A549 (cell line): Measurements from ENCODE around the gene TNPO3. TPM values are rescaled to one million over a fixed set of nuclear protein-coding genes. Genes with fewer than 3 reads are reported as not detected.

Source experiments
- ATAC-seq, 2 experiments: fragments of 200-7000 bp in 1 of 2; fragments of >200 bp in 1 of 2; cut with Nextera tagmentation in 1 of 2; cut with Tn5 transposase in 1 of 2; 3 replicates each; pipeline versions ENCODE4 v1.8.0 to v1.9.1; 2018 to 2020; ENCODE audit warnings: mild to moderate bottlenecking in 1 of 2, moderate library complexity in 1 of 2
- CTCF ChIA-PET: fragments of 300-600 bp; sonication (Branson Sonifier 250); formaldehyde crosslinking; extraction: SDS; loops from one replicate; lab custom pipeline; 2021; ENCODE audit warnings: antibody characterized with exemption, inconsistent platforms; lab: Yijun Ruan, JAX
- POLR2A ChIA-PET: fragments of 350-600 bp; formaldehyde crosslinking; extraction: SDS; loops from one replicate; lab custom pipeline; 2021; ENCODE audit warnings: antibody characterized with exemption, inconsistent platforms; lab: Yijun Ruan, JAX
- DNase-seq, 2 experiments: peaks; one replicate each; pipeline versions ENCODE4 v3.0.0 to v3.0.0-alpha.2; 2011 to 2016; ENCODE audit warnings: low read depth in 1 of 2, low spot score in 1 of 2
- FAIRE-seq: peaks from 2 replicates; lab custom pipeline; 2011; peaks lifted over from hg19 to GRCh38; lab: Jason Lieb, UNC
- H3K27ac ChIP-seq, 2 experiments: fragments of >200 bp; sonication (Bioruptor Twin); formaldehyde crosslinking; 3 replicates each; pipeline ENCODE4 v1.5.1; 2016 to 2017
- H3K4me1 ChIP-seq: fragments of >200 bp; sonication (Bioruptor Twin); formaldehyde crosslinking; 3 replicates; pipeline ENCODE4 v1.6.1; 2016
- H3K4me2 ChIP-seq: fragments of >200 bp; sonication (Bioruptor Twin); formaldehyde crosslinking; 3 replicates; pipeline ENCODE4 v1.6.1; 2016
- H3K4me3 ChIP-seq: fragments of >200 bp; sonication (Bioruptor Twin); formaldehyde crosslinking; 3 replicates; pipeline ENCODE4 v1.5.1; 2016
- H3K9me3 ChIP-seq: fragments of >200 bp; sonication (Bioruptor Twin); formaldehyde crosslinking; 3 replicates; pipeline ENCODE4 v1.6.1; 2016
- BCL3 ChIP-seq: fragments of >200 bp; sonication (Bioruptor Twin); formaldehyde crosslinking; IDR thresholded peaks from 3 replicates; pipeline ENCODE4 v1.6.1; 2016
- BHLHE40 ChIP-seq: IDR thresholded peaks from 2 replicates; pipeline ENCODE4 v1.6.1; 2012; ENCODE audit warnings: low read depth, low read length, inconsistent platforms
- CHD4 ChIP-seq: fragments of 200-600 bp; sonication (generic); IDR thresholded peaks from 2 replicates; pipeline ENCODE4 v1.6.1; 2016; ENCODE audit warnings: antibody characterized with exemption, mild to moderate bottlenecking, borderline replicate concordance
- CTCF ChIP-seq: fragments of >200 bp; sonication (Bioruptor Twin); formaldehyde crosslinking; IDR thresholded peaks from 3 replicates; pipeline ENCODE4 v1.5.1; 2016
- EHMT2 ChIP-seq: fragments of 200-600 bp; sonication (generic); IDR thresholded peaks from 2 replicates; pipeline ENCODE4 v1.6.1; 2016; ENCODE audit warnings: antibody characterized with exemption, low read depth, mild to moderate bottlenecking, moderate library complexity
- ESRRA ChIP-seq: fragments of 150-350 bp; IDR thresholded peaks from 2 replicates; pipeline ENCODE4 v1.6.1; 2014; ENCODE audit warnings: mild to moderate bottlenecking, low read length, borderline replicate concordance
- FOSB ChIP-seq: fragments of 250-450 bp; sonication (Bioruptor Pico); IDR thresholded peaks from 2 replicates; pipeline ENCODE4 v1.5.0; 2020; ENCODE audit warnings: mild to moderate bottlenecking, moderate library complexity
- HDAC2 ChIP-seq: fragments of 200-600 bp; sonication (generic); IDR thresholded peaks from 2 replicates; pipeline ENCODE4 v1.6.1; 2016
- JUN ChIP-seq, 2 experiments: fragments of >200 bp; sonication (Bioruptor Twin); formaldehyde crosslinking; IDR thresholded peaks; 2 replicates in 1 of 2; 3 replicates in 1 of 2; pipeline ENCODE4 v1.6.1; 2016 to 2017
- JUNB ChIP-seq: fragments of >200 bp; sonication (Bioruptor Twin); formaldehyde crosslinking; IDR thresholded peaks from 2 replicates; pipeline ENCODE4 v1.6.1; 2016
- MAZ ChIP-seq: fragments of 150-350 bp; IDR thresholded peaks from 2 replicates; pipeline ENCODE4 v1.6.1; 2014; ENCODE audit warnings: antibody characterized with exemption, low read depth, low read length, borderline replicate concordance
- SMC3 ChIP-seq: fragments of >200 bp; sonication (Bioruptor Twin); formaldehyde crosslinking; IDR thresholded peaks from 3 replicates; pipeline ENCODE4 v1.6.1; 2018; ENCODE audit warnings: inconsistent platforms
- TFCP2L1 ChIP-seq: fragments of 250-450 bp; sonication (Bioruptor Pico); IDR thresholded peaks from 2 replicates; pipeline ENCODE4 v1.5.0; 2021; ENCODE audit warnings: mild to moderate bottlenecking
- ZNF302 ChIP-seq: fragments of 250-450 bp; sonication (Bioruptor Pico); IDR thresholded peaks from 2 replicates; pipeline ENCODE4 v1.9.0; 2021; ENCODE audit warnings: inconsistent platforms, mild to moderate bottlenecking, moderate library complexity
- WGBS: methylation state at CpG from one replicate; pipeline ENCODE4 v1.1.6; 2017; ENCODE audit errors: missing lambda C conversion rate; 5-methylcytosine and 5-hydroxymethylcytosine counted together
- polyA plus RNA-seq, 4 experiments: library from polyadenylated mRNA; depleted of rRNA in 3 of 4; stranded (reverse); fragments of >200 nt; fragmentation: RNase III in 1 of 4; extraction: RNeasy Plus Mini Kit Qiagen cat#74134 plus additional on column Dnase treatment in 1 of 4; gene quantifications; 2 replicates in 3 of 4; 3 replicates in 1 of 4; pipeline ENCODE4 v1.2.3, GENCODE V29; 2011 to 2017

The TNPO3 gene
- polyA plus RNA-seq, 2 of the 4 experiments (the other 2 are of a cell fraction) = 43.2 to 66.9 TPM

- no peak overlapping the region for H3K4me3 ChIP-seq
- H3K27ac ChIP-seq = no peak overlapping the region
- DNase-seq (no peak), ATAC-seq (peak; percentile 17 to 31; a peak in 4 of 6 replicates), FAIRE-seq (no peak)
- no peaks in the 10 kb centered on the region for H3K9me3 ChIP-seq
- WGBS = 49% methylated on average over 16 of the region's 16 CpGs
- no peak for TF ChIP-seq FOSB
- H3K4me1 ChIP-seq = no peaks in the 10 kb centered on the region
- POLR2A ChIA-PET = no interaction called here
- no peak overlapping the region for H3K4me2 ChIP-seq
- CTCF ChIA-PET = interaction anchor here (2.7 kb wide), 1 partner anchor 169 kb away, joined by 7 read pairs; no protein-coding TSS in a partner anchor
Observed at GRCh38 chr7:128922496-128923410, 132.2 kb downstream of the TNPO3 start.

- TF ChIP-seq ESRRA = no peak
- no peak for TF ChIP-seq TFCP2L1 (CRISPR knock-in tag)
- no peak for TF ChIP-seq JUNB
- TF ChIP-seq SMC3 = no peak
- no peak for TF ChIP-seq MAZ
- no peak for TF ChIP-seq BHLHE40
- no peak for TF ChIP-seq HDAC2
- Histone ChIP-seq H3K4me1 (no peaks in the 10 kb centered on the region), H3K4me3 (no peak overlapping the region), H3K9me3 (no peaks in the 10 kb centered on the region), H3K4me2 (no peak overlapping the region), H3K27ac (no peak overlapping the region)
- WGBS = 68% methylated on average over 9 of the region's 9 CpGs
- ATAC-seq = no peak
- ChIA-PET POLR2A (no interaction called here), CTCF (interaction anchor here (0.6 to 3.1 kb wide), 3 partner anchors 38 to 1835 kb away, joined by 3 to 10 read pairs (median 7); no protein-coding TSS in a partner anchor)
- DNase-seq = no peak
- FAIRE-seq = no peak
Observed at GRCh38 chr7:128921866-128922440, 133.0 kb downstream of the TNPO3 start.

- TF ChIP-seq CHD4 = no peak
- no peak for TF ChIP-seq BCL3
- TF ChIP-seq HDAC2 = no peak
- no peak for TF ChIP-seq EHMT2
- TF ChIP-seq SMC3 = no peak
- Histone ChIP-seq H3K27ac (no peak overlapping the region), H3K4me3 (no peak overlapping the region), H3K4me2 (no peak overlapping the region), H3K4me1 (no peaks in the 10 kb centered on the region), H3K9me3 (no peaks in the 10 kb centered on the region)
- DNase-seq = no peak
- WGBS = 42% methylated on average over 13 of the region's 13 CpGs
- ChIA-PET POLR2A (no interaction called here), CTCF (interaction anchor here (2.7 to 3.1 kb wide), 2 partner anchors 37 to 170 kb away, joined by 7 to 10 read pairs; no protein-coding TSS in a partner anchor)
- FAIRE-seq = no peak
- no peak for ATAC-seq
Observed at GRCh38 chr7:128920913-128921582, 133.9 kb downstream of the TNPO3 start.

GRCh38 chr7:128919881-128920799 lies 134.8 kb downstream of the TNPO3 start:
- CTCF ChIA-PET = interaction anchor here (0.9 to 3.1 kb wide), 2 partner anchors 36 to 552 kb away, joined by 3 to 10 read pairs; no protein-coding TSS in a partner anchor
- FAIRE-seq (no peak), DNase-seq (no peak)

More at GRCh38 chr7:128919881-128920799, 134.8 kb downstream of the TNPO3 start:
- Histone ChIP-seq H3K4me1 (no peaks in the 10 kb centered on the region), H3K4me3 (no peak overlapping the region), H3K27ac (no peak overlapping the region), H3K9me3 (no peaks in the 10 kb centered on the region), H3K4me2 (no peak overlapping the region)
- WGBS = 65% methylated on average over 14 of the region's 14 CpGs
- ATAC-seq = peak in 1 of 2 experiments; percentile 4; a peak in 1 of 6 replicates
- POLR2A ChIA-PET = no interaction called here
- no peak for TF ChIP-seq CTCF
- TF ChIP-seq JUN (IDR thresholded peaks at IDR 0.05) = no peak
- TF ChIP-seq ZNF302 (CRISPR knock-in tag) = no peak
